Skeletal muscle cell (primary cell): ENCODE data around the gene SH3RF3.

Experiments used
- DNase-seq: peaks from one replicate; pipeline ENCODE4 v3.0.0-alpha.2; 2010; ENCODE audit warnings: low read depth
- H3K4me3 ChIP-seq: 2 replicates; pipeline ENCODE4 v1.5.1; 2011; ENCODE audit warnings: low read depth, mild to moderate bottlenecking, control low read depth, low read length, moderate library complexity

SH3RF3 gene

GRCh38 chr2:109135359-109136197 is 6.6 kb downstream of the SH3RF3 start:
- no peak overlapping the region for H3K4me3 ChIP-seq
- DNase-seq = no peak

DNA sequence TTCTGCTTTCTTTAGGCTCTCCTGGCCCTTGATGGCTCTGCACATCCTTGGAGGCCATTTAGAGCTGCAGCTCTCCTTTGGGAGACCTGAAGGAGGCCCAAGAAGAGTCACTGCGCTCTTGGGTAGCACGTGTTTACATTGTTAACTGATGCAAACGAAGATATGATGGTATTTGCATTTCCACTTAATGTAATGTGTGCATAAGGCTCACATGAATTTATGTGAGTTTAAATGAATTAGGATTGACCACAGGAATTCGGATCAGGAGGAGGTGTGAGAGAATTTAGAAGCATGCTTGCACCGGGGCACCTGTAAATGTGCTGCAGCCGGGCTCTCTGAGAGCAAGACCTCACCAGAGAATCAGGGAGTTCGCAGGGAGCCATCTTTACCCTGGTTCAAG is 7.5 kb downstream of the SH3RF3 start:
- DNase-seq = no peak
- no peak overlapping the region for H3K4me3 ChIP-seq

DNA sequence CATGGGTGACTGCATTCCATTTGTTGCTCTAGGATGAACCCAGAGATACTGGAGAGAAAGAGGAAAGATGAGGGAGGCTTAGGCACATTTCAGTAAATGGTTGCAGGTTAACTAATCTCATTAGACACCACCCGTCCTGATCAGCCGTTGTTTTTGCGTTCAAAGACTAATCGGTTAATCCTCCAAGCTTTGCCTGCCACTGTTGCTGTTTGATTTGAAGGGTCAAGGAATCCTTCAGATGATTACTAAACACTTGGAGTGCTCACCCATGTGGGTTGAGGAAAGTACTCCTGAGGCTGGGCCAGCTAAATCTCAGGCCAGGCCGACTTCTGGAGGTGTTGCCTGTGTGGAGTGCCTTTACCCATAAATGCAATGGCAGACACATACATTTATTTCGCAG is 8.6 kb downstream of the SH3RF3 start:
- no peak overlapping the region for H3K4me3 ChIP-seq
- no peak for DNase-seq

GRCh38 chr2:109138449-109138848 is 9.4 kb downstream of the SH3RF3 start:
- H3K4me3 ChIP-seq = no peak overlapping the region
- no peak for DNase-seq

GRCh38 chr2:109139002-109139401 is 10.0 kb downstream of the SH3RF3 start:
- no peak overlapping the region for H3K4me3 ChIP-seq

DNA sequence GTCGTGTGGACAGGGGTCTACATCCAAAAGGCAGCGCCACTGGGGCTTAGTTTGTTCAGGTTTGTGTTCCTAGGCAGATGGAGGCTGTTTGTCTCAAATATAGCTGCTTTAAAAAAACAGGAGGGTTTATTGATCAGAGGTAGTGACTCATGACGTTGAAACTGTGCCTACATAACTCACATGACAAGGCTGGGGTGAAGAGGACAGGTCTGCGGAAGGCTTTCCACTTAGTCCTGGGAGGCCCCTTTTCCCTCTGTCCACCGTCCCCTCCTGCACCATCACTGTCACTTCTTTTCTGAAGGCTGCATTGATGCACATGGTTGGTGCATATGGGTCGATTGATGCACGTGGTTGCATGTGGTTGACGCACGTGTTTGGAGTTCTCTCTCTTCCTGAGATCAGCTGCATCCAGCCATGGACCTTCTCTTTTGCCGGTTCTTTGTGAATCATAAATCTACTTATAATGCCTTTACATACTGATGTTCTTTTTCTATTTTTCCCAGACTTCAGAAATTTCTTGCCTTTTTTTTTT is 10.9 kb downstream of the SH3RF3 start:
- H3K4me3 ChIP-seq = no peak overlapping the region
- no peak for DNase-seq

More at GRCh38 chr2:109139002-109139401, 10.0 kb downstream of the SH3RF3 start:
- DNase-seq = no peak

DNA sequence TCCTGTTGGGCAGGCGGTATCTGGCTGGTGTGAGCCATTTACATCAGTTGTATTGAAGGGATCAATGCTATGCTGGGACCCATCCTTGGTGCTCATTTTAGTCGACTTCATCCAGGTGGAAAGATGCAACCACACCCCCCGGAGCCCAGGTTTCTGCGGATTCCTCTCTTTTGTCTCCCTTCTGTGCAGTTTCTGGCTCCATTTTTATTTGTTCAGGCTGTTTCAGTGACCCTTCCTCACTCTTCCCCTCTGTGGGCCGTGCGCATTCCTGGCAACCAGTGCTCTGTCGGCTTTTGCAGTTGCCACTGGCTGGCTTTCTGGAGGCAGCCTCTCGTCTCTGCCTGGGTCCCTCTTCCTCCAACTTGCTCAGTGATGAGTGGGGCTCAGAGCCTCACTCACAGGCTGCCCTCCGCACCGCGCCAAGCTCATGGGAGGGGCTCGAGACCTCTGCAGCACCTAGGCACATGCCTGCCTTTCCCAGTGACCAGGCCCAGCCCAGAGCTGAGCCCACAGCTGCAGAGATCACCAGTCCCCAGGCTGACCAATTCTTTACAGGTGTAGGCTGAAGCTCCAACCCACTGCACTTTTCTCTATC is 12.1 kb downstream of the SH3RF3 start:
- no peak for DNase-seq
- H3K4me3 ChIP-seq = no peak overlapping the region

GRCh38 chr2:109141727-109142283 is 12.8 kb downstream of the SH3RF3 start:
- H3K4me3 ChIP-seq = no peak overlapping the region
- no peak for DNase-seq

DNA sequence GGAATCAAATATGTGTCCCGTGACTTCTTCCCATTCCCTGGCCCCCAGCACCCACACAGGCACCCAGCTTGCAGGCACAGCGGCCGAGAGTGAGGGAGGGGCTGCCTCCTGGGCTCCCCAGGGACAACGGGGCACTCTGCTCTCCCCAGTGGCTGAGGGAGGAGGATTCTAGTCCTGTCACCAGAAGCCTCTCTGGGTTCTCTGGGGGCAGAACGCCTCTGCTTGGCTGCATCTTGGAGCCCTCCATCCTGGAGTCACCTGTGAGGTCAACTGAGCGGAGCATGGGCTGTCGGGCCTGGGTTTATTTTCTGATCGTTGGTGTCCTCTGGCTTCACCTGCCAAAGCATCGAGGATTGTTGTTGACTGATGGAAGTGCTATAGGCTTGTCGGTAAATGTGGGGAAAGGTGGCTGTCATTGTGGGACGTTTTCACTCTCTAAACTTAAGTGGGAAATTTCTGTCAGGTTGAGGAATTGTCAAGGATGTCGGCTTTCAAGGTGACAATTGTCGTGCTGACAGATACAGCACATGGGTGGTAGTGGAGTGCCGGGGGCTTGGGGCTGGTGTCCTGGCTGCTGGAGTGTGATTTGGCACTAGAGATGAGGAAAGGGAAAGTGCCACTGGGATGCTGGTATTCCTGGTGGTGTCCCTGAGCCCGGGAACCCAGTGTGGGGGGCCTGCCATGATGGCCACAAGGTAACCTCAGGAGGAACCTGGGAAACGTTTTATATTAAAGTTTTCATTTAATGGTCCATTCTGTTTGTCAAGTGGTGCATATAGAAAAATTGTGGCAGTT is 13.6 kb downstream of the SH3RF3 start:
- no peak overlapping the region for H3K4me3 ChIP-seq
- DNase-seq = no peak

DNA sequence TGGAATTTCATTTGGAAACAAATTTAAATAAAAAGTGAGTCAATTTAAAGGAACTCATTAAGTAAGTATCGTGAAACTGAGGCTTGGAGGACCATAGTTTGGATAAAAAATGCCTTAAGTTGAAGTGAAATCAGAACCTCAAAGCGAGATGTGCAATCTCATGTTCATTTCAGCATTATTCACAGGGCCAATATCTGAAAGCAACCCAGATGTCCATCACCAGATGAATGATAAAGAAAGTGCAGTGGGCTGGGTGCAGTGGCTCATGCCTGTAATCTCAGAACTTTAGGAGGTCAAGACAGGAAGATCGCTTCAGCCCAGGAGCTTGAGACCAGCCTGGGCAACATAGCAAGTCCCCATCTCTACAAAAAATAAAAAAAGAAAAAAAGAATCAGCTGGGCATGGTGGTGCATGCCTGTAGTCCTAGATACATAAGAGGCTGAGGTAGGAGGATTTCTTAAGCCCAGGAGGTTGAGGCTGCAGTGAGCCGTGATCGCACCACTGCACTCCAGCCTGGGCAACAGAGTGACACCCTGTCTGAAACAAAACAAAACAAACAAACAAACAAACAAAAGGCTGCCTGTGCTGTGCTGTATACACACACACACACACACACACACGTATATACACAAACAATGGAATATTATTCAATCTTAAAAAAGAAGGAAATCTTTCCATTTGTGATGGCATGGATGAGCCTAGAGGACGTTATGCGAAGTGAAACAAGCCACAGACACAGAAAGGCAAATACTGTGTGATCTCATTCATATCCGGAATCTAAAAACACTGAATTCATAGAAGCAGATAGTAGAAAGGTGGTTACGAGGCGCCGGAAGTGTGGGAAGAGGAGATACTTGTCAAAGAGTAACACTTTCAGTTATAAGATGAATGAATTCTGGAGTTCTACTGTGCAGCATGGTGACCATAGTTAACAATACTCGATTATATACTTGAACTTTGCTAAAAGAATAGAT is 14.5 kb downstream of the SH3RF3 start:
- no peak for DNase-seq
- H3K4me3 ChIP-seq = no peak overlapping the region

- DNase-seq = no peak
- no peak overlapping the region for H3K4me3 ChIP-seq
Measured at GRCh38 chr2:109144271-109144670, 15.3 kb downstream of the SH3RF3 start.

DNA sequence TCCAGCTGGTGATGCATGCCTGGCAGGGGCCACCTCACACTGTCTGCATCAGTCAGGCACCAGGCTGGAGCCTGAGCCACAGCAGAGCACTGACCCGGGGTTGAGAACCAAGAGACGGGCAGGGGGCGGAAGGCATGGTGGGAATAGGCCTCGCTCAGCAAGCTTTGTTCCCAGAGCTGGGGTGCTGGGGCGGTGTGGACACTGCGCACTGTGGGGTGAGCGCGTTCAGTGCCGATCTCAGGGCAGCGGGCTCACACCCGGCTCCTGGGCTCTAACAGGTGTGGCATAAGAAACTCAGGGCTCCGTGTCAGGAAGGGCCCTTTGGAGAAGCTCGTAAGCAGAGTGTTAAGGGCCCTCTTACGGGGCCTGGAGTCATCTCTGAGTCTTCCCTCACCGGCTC is 15.7 kb downstream of the SH3RF3 start:
- DNase-seq = no peak
- H3K4me3 ChIP-seq = no peak overlapping the region

DNA sequence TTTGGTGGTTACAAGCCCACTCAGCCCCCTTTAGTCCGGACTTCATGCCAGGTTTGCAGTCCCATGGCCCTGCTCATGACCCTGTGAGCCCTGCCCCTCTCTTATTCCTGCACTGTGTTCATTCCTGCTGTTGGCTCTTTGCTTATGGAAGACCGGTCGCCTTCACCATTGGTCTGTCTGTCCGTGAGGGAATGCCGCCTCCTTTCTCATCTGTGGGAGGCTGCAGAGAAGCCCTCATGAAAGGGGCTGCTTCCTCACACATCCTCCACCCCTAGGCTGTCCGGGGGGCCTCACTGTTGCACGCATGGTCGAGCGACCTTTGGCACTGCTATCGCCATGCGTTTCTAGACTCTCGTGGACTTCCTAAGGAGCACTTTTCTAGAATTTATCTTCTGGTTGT is 16.3 kb downstream of the SH3RF3 start:
- DNase-seq = no peak
- H3K4me3 ChIP-seq = no peak overlapping the region

- H3K4me3 ChIP-seq = no peak overlapping the region
Measured at GRCh38 chr2:109147405-109147804, 18.4 kb downstream of the SH3RF3 start.

DNA sequence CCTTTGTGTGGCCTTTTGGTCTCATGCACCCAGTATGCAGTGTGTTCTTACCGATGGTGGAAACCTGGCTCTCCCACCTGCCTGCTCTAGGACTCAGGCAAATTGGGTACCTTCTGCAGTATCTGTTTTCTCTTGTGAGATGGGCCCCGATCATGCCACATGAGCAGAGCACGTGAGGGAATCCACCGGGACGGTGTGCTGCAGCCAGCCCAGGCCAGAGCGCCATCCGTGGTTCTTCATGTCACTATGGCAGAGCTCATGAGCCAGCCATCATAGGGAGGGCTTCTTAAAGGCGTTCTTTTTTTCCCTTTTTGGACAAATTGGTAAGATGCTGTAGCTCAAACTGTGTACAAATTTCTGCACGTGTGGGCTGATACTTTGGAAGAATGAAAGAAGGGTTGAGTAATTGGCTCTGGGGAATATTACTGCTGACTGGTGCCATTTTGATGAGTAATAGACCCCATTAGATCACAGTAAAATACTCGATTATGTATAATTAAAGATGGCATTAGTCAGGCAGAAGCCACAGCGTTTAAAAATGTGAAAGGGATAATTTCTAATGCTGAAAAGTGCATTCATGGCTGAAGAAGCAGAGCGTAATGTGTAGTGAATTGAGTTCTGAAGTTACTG is 19.2 kb downstream of the SH3RF3 start:
- H3K4me3 ChIP-seq = no peak overlapping the region
- DNase-seq = no peak

More at GRCh38 chr2:109147405-109147804, 18.4 kb downstream of the SH3RF3 start:
- no peak for DNase-seq

DNA sequence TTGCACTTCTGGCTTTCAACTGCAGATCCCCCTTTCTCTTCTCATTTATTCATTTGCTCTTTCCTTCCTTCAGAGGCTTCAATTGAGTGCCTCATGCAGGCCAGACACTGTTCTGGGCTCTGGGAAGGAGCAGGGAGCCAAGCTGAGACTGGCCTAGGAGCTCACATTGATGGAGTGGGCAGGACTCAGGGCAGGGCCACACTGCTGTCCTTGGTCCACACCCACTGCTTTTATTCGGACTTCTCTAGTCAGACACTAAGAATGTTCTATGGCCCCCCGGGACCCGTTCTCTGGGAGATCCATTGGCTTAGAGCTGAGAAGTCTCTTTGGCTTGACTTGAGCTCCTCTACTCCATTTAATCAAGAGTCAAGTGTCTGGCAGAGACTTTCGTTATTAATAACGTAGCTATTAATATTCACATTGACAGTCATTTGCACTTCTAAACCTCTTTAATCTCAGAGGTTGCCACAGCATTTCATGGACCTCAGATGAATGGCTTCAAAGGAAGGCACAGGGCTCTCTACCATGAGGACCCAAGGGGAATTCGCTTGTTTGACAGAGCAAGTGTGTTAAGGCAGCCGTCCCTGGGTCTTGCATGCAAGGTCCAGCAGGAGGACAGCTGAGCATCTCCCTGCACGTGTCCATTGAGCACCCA is 20.1 kb downstream of the SH3RF3 start:
- DNase-seq = no peak
- no peak overlapping the region for H3K4me3 ChIP-seq

- no peak overlapping the region for H3K4me3 ChIP-seq
- DNase-seq = no peak
Measured at GRCh38 chr2:109150559-109150958, 21.6 kb downstream of the SH3RF3 start.

GRCh38 chr2:109151519-109151918 is 22.5 kb downstream of the SH3RF3 start:
- no peak overlapping the region for H3K4me3 ChIP-seq
- no peak for DNase-seq
